ENCODE data around the gene B4GALT1.
"Not testable (repeated sequence)": the region's sequence is repeated elsewhere in the genome, so short reads cannot be mapped to it uniquely, and the experiment has no call there.

B4GALT1 gene

DNA sequence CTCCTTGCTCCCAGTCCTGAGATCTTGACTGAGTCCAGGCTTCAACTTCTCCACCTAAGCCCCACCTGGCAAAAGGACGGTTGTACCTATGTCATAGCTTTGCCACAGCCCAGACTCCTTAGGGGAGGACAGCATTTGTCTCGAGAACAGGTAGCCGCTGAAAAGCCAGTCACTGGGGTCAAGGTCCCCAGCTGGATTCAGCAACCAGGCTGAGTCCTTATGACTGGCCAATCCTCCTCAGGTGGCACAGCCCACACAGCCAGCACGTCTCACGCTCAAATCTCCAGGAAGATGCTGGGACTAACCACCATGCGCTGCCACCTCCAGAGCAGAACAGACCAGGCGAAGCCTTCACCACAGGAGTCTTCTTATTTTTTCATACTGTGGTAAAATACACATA is 62.7 kb downstream of the B4GALT1 start:
- DNase-seq (ENCODE audit: low read depth in 1 of 2, low spot score in 1 of 2): no peak

DNA sequence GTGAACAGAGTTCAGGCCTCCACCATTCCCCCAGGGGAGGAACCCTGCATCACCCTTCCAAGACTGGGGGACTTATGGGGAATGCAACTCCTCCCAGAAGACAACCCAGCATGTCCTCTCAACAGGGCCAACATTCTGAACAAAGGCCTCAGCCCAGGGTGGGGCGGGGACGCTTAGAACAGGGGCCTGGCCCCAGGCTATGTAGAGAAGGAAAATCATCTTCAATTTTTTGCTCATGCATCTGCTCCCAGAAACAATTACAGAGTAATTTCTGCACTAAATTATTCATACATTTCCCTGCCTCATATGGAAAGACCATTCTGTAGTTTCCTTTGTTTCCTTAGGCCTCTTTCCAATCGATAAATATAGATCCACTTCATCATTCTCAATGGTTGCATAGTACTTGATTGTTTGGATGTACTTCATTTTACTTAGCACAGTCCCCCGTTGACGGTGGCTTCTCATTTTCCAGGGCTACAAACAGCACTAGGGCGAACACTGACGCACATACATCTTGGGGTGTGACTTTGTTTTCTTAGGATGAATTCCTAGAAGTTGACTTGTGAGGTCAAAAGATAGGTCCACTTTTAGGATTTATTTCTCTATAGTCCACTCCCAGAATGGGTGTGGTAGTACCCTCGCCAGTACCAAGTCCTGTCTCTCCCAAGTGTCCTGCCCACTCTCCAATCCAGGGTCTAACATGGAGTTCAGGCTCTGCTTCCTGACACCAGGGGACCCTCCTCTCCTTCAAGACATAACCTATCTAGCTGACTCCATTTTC is 63.4 kb downstream of the B4GALT1 start:
- DNase-seq (ENCODE audit: low read depth in 1 of 2, low spot score in 1 of 2): no peak

- DNase-seq (ENCODE audit: low read depth in 1 of 2, low spot score in 1 of 2): no peak
These were observed 64.5 kb downstream of the B4GALT1 start for GRCh38 chr9:33102551-33103210.

DNA sequence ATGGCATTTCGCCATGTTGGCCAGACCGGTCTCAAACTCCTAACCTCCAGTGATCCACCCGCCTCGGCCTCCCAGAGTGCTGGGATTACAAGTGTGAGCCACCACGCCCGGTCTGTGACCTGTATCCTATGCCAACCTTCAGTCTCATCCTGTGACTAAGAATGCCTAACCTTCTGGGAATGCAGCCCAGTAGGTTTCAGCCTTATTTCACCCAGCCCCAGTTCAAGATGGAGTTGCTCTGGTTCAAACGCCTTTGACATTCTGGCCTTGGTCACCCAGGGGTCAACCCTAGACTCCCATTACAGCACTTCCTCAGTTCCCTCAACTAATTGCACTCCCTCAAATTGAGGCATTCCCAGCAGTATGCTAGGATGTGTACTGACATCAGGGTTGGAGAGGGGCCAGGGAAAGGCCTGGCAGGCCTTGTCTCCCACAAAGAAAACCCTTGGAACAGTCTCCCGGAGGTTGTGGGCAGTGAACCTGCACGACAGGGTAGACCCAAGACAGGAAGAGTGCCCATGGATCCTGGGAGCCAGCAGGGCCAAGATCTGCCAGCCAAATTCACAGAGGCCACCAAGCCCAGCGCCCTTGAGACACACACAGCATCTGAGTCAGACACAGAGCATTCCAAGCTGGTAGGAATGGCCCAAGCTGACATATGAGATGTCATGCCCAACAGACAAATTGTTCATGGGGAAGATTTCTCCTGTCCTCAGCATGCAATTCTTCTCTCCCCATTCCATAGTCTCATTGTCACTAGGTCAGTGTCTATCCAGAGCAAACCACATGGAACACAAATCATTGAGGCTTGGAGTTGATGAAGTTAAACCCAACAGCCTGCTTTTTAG is 65.8 kb downstream of the B4GALT1 start:
- DNase-seq (ENCODE audit: low read depth in 1 of 2, low spot score in 1 of 2): no peak

GRCh38 chr9:33099754-33100153 is 67.4 kb downstream of the B4GALT1 start:
- DNase-seq (ENCODE audit: low read depth in 1 of 2, low spot score in 1 of 2): no peak

GRCh38 chr9:33097192-33097591 is 69.9 kb downstream of the B4GALT1 start:
- DNase-seq (ENCODE audit: low read depth in 1 of 2, low spot score in 1 of 2): no peak

- DNase-seq (ENCODE audit: low read depth in 1 of 2, low spot score in 1 of 2): no peak
These were observed 74.5 kb downstream of the B4GALT1 start for GRCh38 chr9:33092634-33093033.

- not testable (repeated sequence) for DNase-seq (ENCODE audit: low read depth in 1 of 2, low spot score in 1 of 2)
These were observed 81.5 kb downstream of the B4GALT1 start for GRCh38 chr9:33085672-33086071.

DNA sequence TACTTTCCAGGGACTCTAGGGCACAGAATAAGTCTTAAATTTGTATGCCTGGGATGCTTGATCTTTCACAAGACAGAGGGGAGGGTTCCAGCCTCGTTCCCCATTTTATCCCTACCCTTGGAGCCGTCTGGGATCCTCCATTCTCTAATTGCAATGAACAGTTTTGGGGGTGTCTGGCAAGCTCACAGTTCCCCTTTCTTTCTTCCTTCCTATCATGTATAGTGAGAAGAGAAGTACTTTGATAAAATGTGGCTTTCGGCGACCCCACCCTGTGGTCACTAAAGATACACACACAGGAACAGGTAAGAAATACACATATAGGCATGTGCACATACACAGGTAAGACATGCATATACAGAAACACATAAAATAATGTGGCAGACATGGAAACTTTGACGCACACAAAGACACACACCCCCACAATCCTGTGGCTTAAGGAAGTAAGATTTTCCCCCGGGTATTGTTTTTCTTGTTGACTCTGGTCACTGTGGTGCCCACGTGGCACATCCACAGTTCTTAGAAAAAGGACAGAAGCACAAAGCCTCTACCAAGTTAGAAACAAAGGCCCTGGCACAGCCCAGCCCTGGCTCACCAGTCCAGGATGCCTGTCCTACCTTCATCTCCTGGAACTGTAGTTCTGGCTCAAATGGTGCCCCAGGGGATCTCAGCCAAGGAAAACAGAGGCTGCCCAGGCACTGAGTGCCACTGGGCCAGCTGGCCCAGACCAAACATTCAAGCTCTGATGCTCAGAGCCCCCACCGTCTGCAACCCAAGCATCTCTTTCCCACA is 84.4 kb downstream of the B4GALT1 start:
- DNase-seq (ENCODE audit: low read depth in 1 of 2, low spot score in 1 of 2): peak in 1 of 2 donors; percentile 11

DNA sequence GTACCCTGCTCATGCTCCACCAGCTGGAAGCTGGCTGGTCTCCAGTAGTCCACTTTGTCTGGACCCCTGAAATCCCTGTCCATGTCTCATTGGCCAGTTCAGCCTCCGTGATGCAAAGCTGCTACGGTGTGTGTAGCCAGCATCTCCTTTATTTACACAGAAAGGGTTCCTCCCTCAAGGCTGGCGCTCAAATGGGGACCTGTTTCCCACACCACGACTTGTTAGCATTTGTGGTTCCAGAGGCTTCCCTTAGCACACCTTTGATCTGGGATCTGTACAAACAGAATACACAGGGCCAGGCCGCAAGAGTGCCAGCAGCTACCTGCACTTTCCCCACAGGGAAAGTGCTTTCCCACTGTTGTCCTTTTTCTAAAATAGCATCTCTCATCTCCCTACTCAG is 85.0 kb downstream of the B4GALT1 start:
- DNase-seq (ENCODE audit: low read depth in 1 of 2, low spot score in 1 of 2): no peak

DNA sequence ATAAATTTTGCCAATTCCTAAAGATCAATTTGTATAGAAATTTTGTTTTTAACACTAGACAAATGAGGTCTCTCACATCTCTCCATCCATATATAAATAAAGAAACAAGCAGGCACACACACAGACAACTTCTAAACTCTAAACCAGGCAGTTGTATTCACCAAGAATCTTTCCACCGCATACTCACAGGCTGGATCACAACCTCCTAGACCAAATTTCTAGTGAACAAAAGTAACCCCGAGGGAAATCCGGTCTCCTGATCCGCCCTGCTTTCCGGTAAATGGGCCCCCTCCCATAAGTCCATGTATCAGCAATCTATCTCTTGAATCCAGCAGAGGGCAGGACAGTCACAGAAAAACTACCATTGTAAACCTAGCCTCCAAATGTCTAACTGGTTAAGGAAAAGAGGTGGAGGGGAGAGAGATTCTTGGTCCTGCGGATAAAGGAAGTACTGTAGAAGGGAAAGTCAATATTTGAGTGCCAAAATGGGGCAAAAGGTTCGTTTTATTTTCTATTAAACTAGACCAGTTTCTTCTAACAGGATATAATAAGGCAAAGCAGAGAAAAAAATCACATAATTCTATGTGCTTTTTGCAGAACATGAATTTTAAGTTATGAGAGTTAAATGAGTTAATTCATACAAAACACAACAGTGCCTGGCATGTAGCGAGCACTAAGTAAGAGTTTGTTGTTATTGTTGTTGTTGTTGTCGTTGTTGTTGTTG is 85.8 kb downstream of the B4GALT1 start:
- peak; percentile 26 to 64 for DNase-seq (ENCODE audit: low read depth in 1 of 2, low spot score in 1 of 2)

GRCh38 chr9:33080534-33080933 is 86.6 kb downstream of the B4GALT1 start:
- DNase-seq (ENCODE audit: low read depth in 1 of 2, low spot score in 1 of 2): no peak

DNA sequence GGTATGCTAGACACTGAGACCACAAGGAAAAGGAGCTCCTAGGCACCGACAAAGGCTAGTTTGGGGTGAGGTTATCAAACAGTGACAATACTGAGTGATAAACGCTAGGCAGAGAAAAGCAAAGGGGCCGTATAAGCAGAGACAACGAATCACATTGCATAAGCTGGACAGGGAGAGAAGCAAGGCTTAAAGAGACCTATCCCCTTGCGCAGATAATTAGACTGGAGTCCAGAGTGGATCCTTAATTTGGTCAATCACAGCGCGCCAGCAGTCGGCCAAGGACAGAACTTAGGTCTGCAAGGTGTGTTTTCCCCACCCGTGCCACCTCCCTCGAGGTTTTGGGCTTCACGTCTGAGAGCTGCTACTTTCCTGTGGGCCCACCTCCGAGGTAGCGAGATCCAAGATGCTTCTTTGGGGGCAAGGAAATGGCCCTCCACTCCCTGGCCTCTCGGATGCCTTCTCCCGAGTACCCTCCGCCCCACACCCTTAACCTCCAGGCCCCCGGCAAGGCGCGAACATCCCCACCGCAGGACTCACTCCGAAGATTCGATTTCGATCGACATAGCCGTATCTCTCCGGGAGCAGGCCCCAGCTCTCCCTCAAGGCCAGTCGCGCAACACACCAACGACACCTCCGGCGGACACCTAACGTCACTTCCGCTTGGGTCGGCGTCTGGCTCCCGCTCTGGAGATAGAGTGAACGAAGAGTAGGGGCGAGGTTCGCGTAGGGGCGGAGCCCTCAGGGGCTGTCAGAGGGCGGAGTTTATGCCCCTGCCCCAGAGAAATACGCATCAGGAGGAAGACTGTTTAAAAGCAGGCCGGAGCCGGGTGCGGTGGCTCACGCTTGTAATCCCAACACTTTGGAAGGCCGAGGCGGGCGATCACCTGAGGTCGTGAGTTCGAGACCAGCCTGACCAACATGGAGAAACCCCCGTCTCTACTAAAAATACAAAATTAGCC is 90.8 kb downstream of the B4GALT1 start, which contains the start of gene SMU1:
SMU1 (minus strand) TSS at position 629 of the 959 bp plus-strand sequence; CDS start at position 563, 66 bp downstream.
- peak; percentile 83 to 95 for DNase-seq (ENCODE audit: low read depth in 1 of 2, low spot score in 1 of 2)

DNA sequence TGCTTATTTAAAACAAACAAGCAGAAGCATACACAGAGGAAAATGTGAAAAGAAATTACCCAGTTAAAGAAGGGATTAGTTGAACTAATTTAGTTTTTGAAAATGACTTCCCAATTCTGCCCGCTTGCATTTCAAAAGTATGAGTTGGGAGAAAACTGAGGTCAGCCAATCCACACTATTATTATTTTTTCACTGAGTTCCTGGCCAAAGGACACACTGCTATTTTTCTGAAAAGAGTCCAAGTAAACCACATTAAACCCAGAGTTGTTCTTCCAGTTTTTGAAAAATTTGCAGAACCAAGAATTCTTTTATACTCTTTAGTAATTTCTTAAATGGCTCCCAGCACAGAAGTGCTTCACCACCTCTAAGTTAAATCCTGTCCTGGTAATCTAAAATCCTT is 98.1 kb downstream of the B4GALT1 start:
- no peak for DNase-seq (ENCODE audit: low read depth in 1 of 2, low spot score in 1 of 2)

DNA sequence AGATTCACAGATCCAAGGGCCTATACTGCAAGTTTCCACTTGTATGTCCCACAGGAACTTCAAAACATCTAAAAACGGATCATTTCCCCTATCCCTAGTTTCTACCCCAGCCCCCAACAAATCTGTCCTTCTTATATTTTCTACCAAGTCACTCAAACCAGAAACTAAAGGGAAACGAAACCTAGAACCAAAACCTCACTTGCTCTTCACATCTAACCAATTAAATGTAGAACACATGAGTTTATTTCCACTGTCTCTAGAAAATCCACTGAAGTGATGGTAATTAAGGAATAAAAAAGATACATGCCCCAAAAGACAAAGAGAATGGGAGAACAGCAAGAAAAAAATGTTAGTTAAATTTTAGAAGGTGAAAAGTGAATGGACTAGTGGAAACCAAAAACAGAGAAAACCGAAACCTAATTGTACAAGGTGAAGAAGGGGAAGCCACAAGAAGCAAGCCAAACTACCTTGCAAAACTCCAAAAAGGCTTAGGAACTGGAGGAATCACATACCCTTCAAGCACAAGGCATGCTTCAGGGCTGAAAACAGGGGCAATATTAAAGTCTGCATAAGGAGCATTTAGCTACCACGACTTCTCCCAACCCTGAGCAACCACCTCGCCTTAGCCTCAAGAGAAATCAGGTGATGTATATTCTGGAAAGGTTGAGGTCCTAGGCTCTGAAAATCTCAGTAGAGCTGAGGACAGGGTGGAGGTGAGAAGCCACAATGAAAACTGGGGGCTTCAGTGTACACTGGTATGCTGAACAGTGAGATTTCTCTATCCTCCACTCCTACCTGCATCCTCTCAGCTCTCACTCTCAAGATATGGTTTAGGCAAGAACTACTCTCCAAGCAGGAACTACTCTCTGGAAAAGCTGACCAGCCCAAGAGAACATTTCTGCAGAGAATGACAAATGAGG is 101.7 kb downstream of the B4GALT1 start:
- DNase-seq (ENCODE audit: low read depth in 1 of 2, low spot score in 1 of 2): no peak
